AG04450 (cell line): ENCODE results near the gene TTC31. TPM values are rescaled to one million over a fixed set of nuclear protein-coding genes. Genes with fewer than 3 reads are reported as not detected.

Experiments used
- CTCF ChIA-PET: fragments of 300-600, 350-600 bp; formaldehyde crosslinking; extraction: SDS; loops from one replicate; lab custom pipeline; 2022; ENCODE audit warnings: antibody characterized with exemption, inconsistent platforms; lab: Charles Lee
- POLR2A ChIA-PET: fragments of 350-600 bp; formaldehyde crosslinking; extraction: SDS; loops from one replicate; lab custom pipeline; 2021; ENCODE audit warnings: antibody characterized with exemption, inconsistent platforms; lab: Yijun Ruan, JAX
- DNase-seq: peaks from one replicate; pipeline ENCODE4 v3.0.0-alpha.2; 2011; ENCODE audit warnings: low read depth, low spot score
- H3K27ac ChIP-seq: one replicate; pipeline ENCODE4 v1.5.1; 2012; ENCODE audit warnings: low read depth, low read length, control low read depth
- H3K27me3 ChIP-seq: one replicate; pipeline ENCODE4 v1.6.0; 2012; ENCODE audit warnings: low read length; ENCODE audit not compliant: control insufficient read depth, insufficient read depth
- H3K4me3 ChIP-seq: 2 replicates; pipeline ENCODE4 v1.5.1; 2011; ENCODE audit warnings: mild to moderate bottlenecking, low read depth, low read length, control low read depth
- H3K9me3 ChIP-seq: 2 replicates; pipeline ENCODE4 v1.5.1; 2012; ENCODE audit warnings: low read length; ENCODE audit not compliant: control insufficient read depth, insufficient read depth
- CTCF ChIP-seq: IDR thresholded peaks from 2 replicates; pipeline ENCODE4 v1.5.1; 2011; ENCODE audit warnings: low read depth, low read length, control low read depth, inconsistent platforms
- polyA minus RNA-seq: library from RNA; depleted of rRNA, polyadenylated mRNA; stranded (reverse); fragments of >200 nt; gene quantifications from 2 replicates; pipeline ENCODE4 v1.2.3, GENCODE V29; 2011; rRNA and poly(A)+ RNA removed
- polyA plus RNA-seq: library from polyadenylated mRNA; depleted of rRNA; stranded (reverse); fragments of >200 nt; gene quantifications from 2 replicates; pipeline ENCODE4 v1.2.3, GENCODE V29; 2011; rRNA removed

The TTC31 gene
- 16.4 and 17.7 TPM in 2 replicates for polyA plus RNA-seq
- 18.3 TPM in 2 replicates for polyA minus RNA-seq

GRCh38 chr2:74482801-74483674 lies at the start of gene TTC31, which contains the start of gene CCDC142:
Gene TTC31, plus strand, starts transcription at chr2:74483081. Its CDS starts 15 bp downstream, at chr2:74483096.
Gene CCDC142, minus strand, starts transcription at chr2:74482998. Its CDS starts 161 bp downstream, at chr2:74482837.
- peak within 1 kb of the TSS; percentile 70 for H3K27ac ChIP-seq
- H3K27me3 ChIP-seq: no peaks in the 10 kb centered on the region
- H3K4me3 ChIP-seq: peak within 1 kb of the TSS; percentile 99
- DNase-seq: peak; percentile 83
- CTCF ChIA-PET: interaction anchor here (0.6 to 12.6 kb wide), 13 partner anchors 9 to 395 kb away, joined by 3 to 174 read pairs (median 5); partner anchors contain the start of genes AUP1, HTRA2 and MRPL53
- TF ChIP-seq CTCF: peak; percentile 90
- POLR2A ChIA-PET: interaction anchor here (0.6 to 2.8 kb wide), 9 partner anchors 10 to 101 kb away, joined by 3 to 16 read pairs (median 6); partner anchors contain the start of genes AUP1, HTRA2, INO80B and LOXL3
- H3K9me3 ChIP-seq: no peaks in the 10 kb centered on the region; the same call in 1 of the 2 replicates

- Histone ChIP-seq H3K4me3 (no peak overlapping the region), H3K27ac (no peak overlapping the region), H3K27me3 (peaks cover 4% of the 10 kb centered on the region), H3K9me3 (peaks cover 5% of the 10 kb centered on the region; the same call in 1 of the 2 replicates)
- TF ChIP-seq CTCF: no peak
- DNase-seq: no peak
- ChIA-PET POLR2A (no interaction called here), CTCF (no interaction called here)
Measured at GRCh38 chr2:74436111-74436805, 46.6 kb upstream of the TTC31 start.

GRCh38 chr2:74436848-74437695 lies 45.8 kb upstream of the TTC31 start:
- CTCF ChIA-PET: no interaction called here
- Histone ChIP-seq H3K27ac (no peak overlapping the region), H3K27me3 (peaks cover 12% of the 10 kb centered on the region), H3K9me3 (peaks cover 11% of the 10 kb centered on the region; the same call in 1 of the 2 replicates), H3K4me3 (no peak overlapping the region)
- POLR2A ChIA-PET: no interaction called here
- DNase-seq: no peak
- no peak for TF ChIP-seq CTCF

- POLR2A ChIA-PET: no interaction called here
- DNase-seq: no peak
- H3K9me3 ChIP-seq: peaks cover 11% of the 10 kb centered on the region; the same call in 1 of the 2 replicates
- no peak overlapping the region for H3K27ac ChIP-seq
- TF ChIP-seq CTCF: no peak
- no peak overlapping the region for H3K4me3 ChIP-seq
- peaks cover 16% of the 10 kb centered on the region for H3K27me3 ChIP-seq
- CTCF ChIA-PET: interaction anchor here (2.0 kb wide), 1 partner anchor 47 kb away, joined by 7 read pairs; no protein-coding TSS in a partner anchor
Measured at GRCh38 chr2:74438248-74438647, 44.6 kb upstream of the TTC31 start.
